Measurements from ENCODE around the gene CCL13. TPM values are rescaled to one million over a fixed set of nuclear protein-coding genes. Genes with fewer than 3 reads are reported as not detected.

Gene CCL13
- polyA plus RNA-seq, 1 of the 3 experiments (the other 2 are of a cell fraction): not detected

DNA sequence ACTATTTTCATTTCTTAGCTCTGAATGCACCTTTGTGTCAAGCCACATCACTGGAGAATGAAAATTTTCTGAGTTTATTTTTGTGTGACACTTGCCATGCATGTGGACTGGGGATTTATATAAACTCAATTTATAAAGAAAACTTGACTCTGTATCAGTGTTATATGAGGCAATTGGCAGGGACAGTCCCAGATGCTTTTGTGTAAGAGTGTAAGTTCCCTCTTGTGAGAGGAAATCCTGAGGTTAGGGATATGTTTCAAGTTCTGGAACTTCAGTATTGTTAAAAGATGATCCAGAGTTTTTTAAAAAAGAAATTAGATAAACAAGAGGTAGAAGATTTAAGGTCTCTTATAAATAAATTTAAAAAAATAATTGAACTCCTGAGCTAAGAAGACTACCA lies 47.9 kb upstream of the CCL13 start:
- no peak overlapping the region for H3K9ac ChIP-seq
- H3K27ac ChIP-seq (ENCODE audit: low read depth in 2 of 2, low read length in 1 of 2): no peak overlapping the region
- CTCF ChIA-PET: interaction anchor here (3.0 kb wide), 1 partner anchor 53 kb away, joined by 17 read pairs; no protein-coding TSS in a partner anchor
- no peaks in the 10 kb centered on the region for H3K79me2 ChIP-seq (ENCODE audit: insufficient read depth)
- H2AFZ ChIP-seq (ENCODE audit: low read depth): no peak overlapping the region
- no peaks in the 10 kb centered on the region for H3K27me3 ChIP-seq (ENCODE audit: insufficient read depth)
- no peak overlapping the region for H3K4me3 ChIP-seq (ENCODE audit: low read depth in 2 of 2, low read length in 1 of 2)
- no peaks in the 10 kb centered on the region for H3K36me3 ChIP-seq (replicated peaks in 1 of 2; ENCODE audit: control insufficient read depth in 1 of 2, insufficient read depth in 2 of 2, low read length in 1 of 2)
- no peaks in the 10 kb centered on the region for H4K20me1 ChIP-seq (ENCODE audit: insufficient read depth)
- POLR2A ChIA-PET: no interaction called here
- H3K9me3 ChIP-seq: no peaks in the 10 kb centered on the region
- no peak for DNase-seq
- no peaks in the 10 kb centered on the region for H3F3A ChIP-seq (replicated peaks; ENCODE audit: insufficient read depth)
- TF ChIP-seq, protein P1, sequence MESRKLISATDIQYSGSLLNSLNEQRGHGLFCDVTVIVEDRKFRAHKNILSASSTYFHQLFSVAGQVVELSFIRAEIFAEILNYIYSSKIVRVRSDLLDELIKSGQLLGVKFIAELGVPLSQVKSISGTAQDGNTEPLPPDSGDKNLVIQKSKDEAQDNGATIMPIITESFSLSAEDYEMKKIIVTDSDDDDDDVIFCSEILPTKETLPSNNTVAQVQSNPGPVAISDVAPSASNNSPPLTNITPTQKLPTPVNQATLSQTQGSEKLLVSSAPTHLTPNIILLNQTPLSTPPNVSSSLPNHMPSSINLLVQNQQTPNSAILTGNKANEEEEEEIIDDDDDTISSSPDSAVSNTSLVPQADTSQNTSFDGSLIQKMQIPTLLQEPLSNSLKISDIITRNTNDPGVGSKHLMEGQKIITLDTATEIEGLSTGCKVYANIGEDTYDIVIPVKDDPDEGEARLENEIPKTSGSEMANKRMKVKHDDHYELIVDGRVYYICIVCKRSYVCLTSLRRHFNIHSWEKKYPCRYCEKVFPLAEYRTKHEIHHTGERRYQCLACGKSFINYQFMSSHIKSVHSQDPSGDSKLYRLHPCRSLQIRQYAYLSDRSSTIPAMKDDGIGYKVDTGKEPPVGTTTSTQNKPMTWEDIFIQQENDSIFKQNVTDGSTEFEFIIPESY (IDR thresholded peaks at IDR 0.05; ENCODE audit: borderline replicate concordance, low read depth): no peak
- TF ChIP-seq RFX5 (IDR thresholded peaks at IDR 0.05; ENCODE audit: low read length) (no peak), TAF1 (IDR thresholded peaks at IDR 0.05; ENCODE audit: borderline replicate concordance, low read depth, low read length) (no peak), MEF2A (IDR thresholded peaks at IDR 0.05; ENCODE audit: borderline replicate concordance, low read depth) (no peak), FOSL2 (IDR thresholded peaks at IDR 0.05; ENCODE audit: borderline replicate concordance, low read depth) (no peak), IRF3 (IDR thresholded peaks at IDR 0.05; ENCODE audit: low read depth, low read length) (no peak), SMC3 (IDR thresholded peaks at IDR 0.05; ENCODE audit: low read depth, low read length) (no peak), FOXJ3 (CRISPR knock-in tag; IDR thresholded peaks at IDR 0.05) (no peak), TCF12 (IDR thresholded peaks at IDR 0.05) (no peak), TEAD4 (IDR thresholded peaks at IDR 0.05; ENCODE audit: borderline replicate concordance, insufficient read depth) (no peak), CHD2 (IDR thresholded peaks at IDR 0.05; ENCODE audit: low read length, partially characterized antibody) (no peak)
- TF ChIP-seq, protein P2, sequence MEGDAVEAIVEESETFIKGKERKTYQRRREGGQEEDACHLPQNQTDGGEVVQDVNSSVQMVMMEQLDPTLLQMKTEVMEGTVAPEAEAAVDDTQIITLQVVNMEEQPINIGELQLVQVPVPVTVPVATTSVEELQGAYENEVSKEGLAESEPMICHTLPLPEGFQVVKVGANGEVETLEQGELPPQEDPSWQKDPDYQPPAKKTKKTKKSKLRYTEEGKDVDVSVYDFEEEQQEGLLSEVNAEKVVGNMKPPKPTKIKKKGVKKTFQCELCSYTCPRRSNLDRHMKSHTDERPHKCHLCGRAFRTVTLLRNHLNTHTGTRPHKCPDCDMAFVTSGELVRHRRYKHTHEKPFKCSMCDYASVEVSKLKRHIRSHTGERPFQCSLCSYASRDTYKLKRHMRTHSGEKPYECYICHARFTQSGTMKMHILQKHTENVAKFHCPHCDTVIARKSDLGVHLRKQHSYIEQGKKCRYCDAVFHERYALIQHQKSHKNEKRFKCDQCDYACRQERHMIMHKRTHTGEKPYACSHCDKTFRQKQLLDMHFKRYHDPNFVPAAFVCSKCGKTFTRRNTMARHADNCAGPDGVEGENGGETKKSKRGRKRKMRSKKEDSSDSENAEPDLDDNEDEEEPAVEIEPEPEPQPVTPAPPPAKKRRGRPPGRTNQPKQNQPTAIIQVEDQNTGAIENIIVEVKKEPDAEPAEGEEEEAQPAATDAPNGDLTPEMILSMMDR (IDR thresholded peaks at IDR 0.05): no peak
- TF ChIP-seq, protein P3, sequence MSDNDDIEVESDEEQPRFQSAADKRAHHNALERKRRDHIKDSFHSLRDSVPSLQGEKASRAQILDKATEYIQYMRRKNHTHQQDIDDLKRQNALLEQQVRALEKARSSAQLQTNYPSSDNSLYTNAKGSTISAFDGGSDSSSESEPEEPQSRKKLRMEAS (IDR thresholded peaks at IDR 0.05; ENCODE audit: low read depth): no peak
- TF ChIP-seq, protein P4, sequence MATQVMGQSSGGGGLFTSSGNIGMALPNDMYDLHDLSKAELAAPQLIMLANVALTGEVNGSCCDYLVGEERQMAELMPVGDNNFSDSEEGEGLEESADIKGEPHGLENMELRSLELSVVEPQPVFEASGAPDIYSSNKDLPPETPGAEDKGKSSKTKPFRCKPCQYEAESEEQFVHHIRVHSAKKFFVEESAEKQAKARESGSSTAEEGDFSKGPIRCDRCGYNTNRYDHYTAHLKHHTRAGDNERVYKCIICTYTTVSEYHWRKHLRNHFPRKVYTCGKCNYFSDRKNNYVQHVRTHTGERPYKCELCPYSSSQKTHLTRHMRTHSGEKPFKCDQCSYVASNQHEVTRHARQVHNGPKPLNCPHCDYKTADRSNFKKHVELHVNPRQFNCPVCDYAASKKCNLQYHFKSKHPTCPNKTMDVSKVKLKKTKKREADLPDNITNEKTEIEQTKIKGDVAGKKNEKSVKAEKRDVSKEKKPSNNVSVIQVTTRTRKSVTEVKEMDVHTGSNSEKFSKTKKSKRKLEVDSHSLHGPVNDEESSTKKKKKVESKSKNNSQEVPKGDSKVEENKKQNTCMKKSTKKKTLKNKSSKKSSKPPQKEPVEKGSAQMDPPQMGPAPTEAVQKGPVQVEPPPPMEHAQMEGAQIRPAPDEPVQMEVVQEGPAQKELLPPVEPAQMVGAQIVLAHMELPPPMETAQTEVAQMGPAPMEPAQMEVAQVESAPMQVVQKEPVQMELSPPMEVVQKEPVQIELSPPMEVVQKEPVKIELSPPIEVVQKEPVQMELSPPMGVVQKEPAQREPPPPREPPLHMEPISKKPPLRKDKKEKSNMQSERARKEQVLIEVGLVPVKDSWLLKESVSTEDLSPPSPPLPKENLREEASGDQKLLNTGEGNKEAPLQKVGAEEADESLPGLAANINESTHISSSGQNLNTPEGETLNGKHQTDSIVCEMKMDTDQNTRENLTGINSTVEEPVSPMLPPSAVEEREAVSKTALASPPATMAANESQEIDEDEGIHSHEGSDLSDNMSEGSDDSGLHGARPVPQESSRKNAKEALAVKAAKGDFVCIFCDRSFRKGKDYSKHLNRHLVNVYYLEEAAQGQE (IDR thresholded peaks at IDR 0.05; ENCODE audit: low read depth, low read length): no peak
- TF ChIP-seq, protein P5, sequence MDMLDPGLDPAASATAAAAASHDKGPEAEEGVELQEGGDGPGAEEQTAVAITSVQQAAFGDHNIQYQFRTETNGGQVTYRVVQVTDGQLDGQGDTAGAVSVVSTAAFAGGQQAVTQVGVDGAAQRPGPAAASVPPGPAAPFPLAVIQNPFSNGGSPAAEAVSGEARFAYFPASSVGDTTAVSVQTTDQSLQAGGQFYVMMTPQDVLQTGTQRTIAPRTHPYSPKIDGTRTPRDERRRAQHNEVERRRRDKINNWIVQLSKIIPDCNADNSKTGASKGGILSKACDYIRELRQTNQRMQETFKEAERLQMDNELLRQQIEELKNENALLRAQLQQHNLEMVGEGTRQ (IDR thresholded peaks at IDR 0.05; ENCODE audit: borderline replicate concordance, low read depth, low read length): no peak
- no peaks in the 10 kb centered on the region for H3K9me2 ChIP-seq
- no peak overlapping the region for H3K4me2 ChIP-seq
- no peaks in the 10 kb centered on the region for H3K4me1 ChIP-seq (ENCODE audit: control insufficient read depth in 1 of 2, insufficient read depth in 2 of 2, low read depth in 1 of 2, low read length in 1 of 2)
